Measurements from ENCODE around the gene IQGAP2.

- TF ChIP-seq CTCF (conservative IDR thresholded peaks at IDR 0.05; ENCODE audit: low read length) = no peak
- TF ChIP-seq EZH2phosphoT487 (IDR thresholded peaks at IDR 0.05; ENCODE audit: borderline replicate concordance) = no peak
Measured at GRCh38 chr5:76458486-76458830, 55.4 kb downstream of the IQGAP2 start.
